Gastrocnemius medialis (tissue), 4 donors: Measurements from ENCODE around the gene TP53INP2. TPM values are rescaled to one million over a fixed set of nuclear protein-coding genes. Genes with fewer than 3 reads are reported as not detected.
A peak's percentile ranks its signal among the peaks of the same experiment; 100 is the strongest.
"Not testable (repeated sequence)": the region's sequence is repeated elsewhere in the genome, so short reads cannot be mapped to it uniquely, and the experiment has no call there.

Experiments used
- ATAC-seq, 2 donors: fragments of 150-250 bp; one replicate each; pipeline ENCODE4 v1.9.1; 2016
- DNase-seq, 2 donors: peaks; one replicate each; pipeline ENCODE4 v3.0.0-alpha.2; 2019
- H3K27ac ChIP-seq, 4 donors: fragments of 200-600 bp; sonication (generic); 1 replicate in 1 of 4; 2 replicates in 3 of 4; pipeline ENCODE4 v1.5.1; 2016 to 2018; ENCODE audit warnings: mild to moderate bottlenecking in 2 of 4, moderate library complexity in 1 of 4
- H3K27me3 ChIP-seq, 3 donors: fragments of 200-600 bp; sonication (generic) in 2 of 3; 1 replicate in 1 of 3; 2 replicates in 2 of 3; pipeline versions ENCODE4 v1.5.1 to v1.6.0; 2016 to 2019; ENCODE audit warnings: mild to moderate bottlenecking in 1 of 3, moderate library complexity in 1 of 3
- H3K36me3 ChIP-seq, 2 donors: fragments of 200-600 bp; sonication (generic) in 1 of 2; one replicate each; pipeline ENCODE4 v1.5.1; 2017 to 2018
- H3K4me1 ChIP-seq, 2 donors: fragments of 200-600 bp; sonication (generic) in 1 of 2; one replicate each; pipeline ENCODE4 v1.5.1; 2016 to 2017; ENCODE audit warnings: mild to moderate bottlenecking in 2 of 2
- H3K4me3 ChIP-seq, 4 donors: fragments of 200-600 bp; sonication (generic) in 3 of 4; 1 replicate in 1 of 4; 2 replicates in 3 of 4; pipeline ENCODE4 v1.5.1; 2016 to 2019; ENCODE audit warnings: mild to moderate bottlenecking in 2 of 4
- H3K9me3 ChIP-seq, 3 donors: fragments of 200-600 bp; sonication (generic) in 2 of 3; 1 replicate in 1 of 3; 2 replicates in 2 of 3; pipeline ENCODE4 v1.5.1; 2016 to 2019
- POLR2A ChIP-seq, 2 donors: fragments of 450-650 bp; IDR thresholded peaks; one replicate each; pipeline ENCODE4 v1.6.1; 2017; ENCODE audit warnings: antibody characterized with exemption in 2 of 2, mild to moderate bottlenecking in 2 of 2, moderate library complexity in 2 of 2
- in situ Hi-C, 4 donors: fragments of 200-750 bp; cut with MboI; loops; one replicate each; pipeline versions ENCODE4 v1.15.0 to v1.8.0; 2017; ENCODE audit warnings: low sequenced_read_pairs in 4 of 4
- intact Hi-C: fragments of 100-400 bp; cut with DNase I; formaldehyde crosslinking; loops from one replicate; pipeline ENCODE4 v1.15.1; 2023; ENCODE audit warnings: low total_unique reads
- total RNA-seq, 4 donors: library from RNA; depleted of rRNA; stranded (reverse); fragments of >200 nt; gene quantifications; one replicate each; pipeline versions ENCODE4 v1.1.0 to v1.2.3, GENCODE V29; 2016
- TF ChIP-seq, protein P1 (sequence below), 5 experiments: fragments of 450-650 bp in 3 of 5; fragments of 200-600 bp in 2 of 5; sonication (generic) in 2 of 5; IDR thresholded peaks in 4 of 5; conservative IDR thresholded peaks in 1 of 5; 1 replicate in 4 of 5; 2 replicates in 1 of 5; pipeline ENCODE4 v1.5.1; 2016 to 2019; ENCODE audit warnings: antibody characterized with exemption in 5 of 5, mild to moderate bottlenecking in 3 of 5, moderate library complexity in 3 of 5

Gene TP53INP2
- total RNA-seq, 4 donors from 2014 or later, result 2.9 to 26.7 (median 11.1) TPM

DNA sequence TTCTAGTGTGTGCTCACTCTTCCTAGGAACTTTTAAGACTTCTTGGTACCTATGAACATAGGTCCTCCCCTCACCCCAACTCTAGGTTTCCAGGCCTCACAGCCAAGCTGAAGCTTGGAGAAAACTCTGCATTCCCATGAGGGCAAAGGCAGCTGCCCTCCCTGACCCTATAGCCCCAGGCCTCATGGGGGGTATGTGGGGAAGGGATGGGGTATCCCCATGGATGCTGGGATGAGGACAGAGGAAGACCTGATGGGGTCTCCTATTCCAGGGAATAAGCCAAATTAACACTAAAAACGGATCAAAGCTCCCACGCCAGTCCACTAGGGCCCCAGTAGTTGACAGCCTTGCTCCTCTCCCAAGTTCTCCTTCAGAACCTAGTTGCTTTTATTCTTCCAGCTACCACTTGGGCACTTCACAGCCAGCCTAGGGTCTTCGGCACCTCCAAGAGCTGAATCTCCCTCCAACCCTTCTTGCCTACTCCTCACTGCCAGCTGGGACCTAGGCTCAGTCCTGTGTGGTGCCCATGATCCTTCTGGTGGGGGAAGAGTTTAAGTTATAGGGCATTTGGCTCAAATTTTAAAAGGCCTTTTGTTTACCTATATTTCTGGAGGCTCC, 7.8 kb downstream of the TP53INP2 start:
- peak overlapping the region in 2 of 4 donors; percentile 7 to 28 for H3K27ac ChIP-seq
- no peaks in the 10 kb centered on the region for H3K9me3 ChIP-seq
- no peak overlapping the region for H3K4me3 ChIP-seq
- intact Hi-C loops, result no loop called here
- in situ Hi-C loops, result loop anchor here in 1 of 4 donors (5.0 to 25.0 kb wide), 2 partner anchors 40 to 175 kb away; no protein-coding TSS in a partner anchor
- TF ChIP-seq POLR2A (IDR thresholded peaks at IDR 0.05), result no peak
- TF ChIP-seq, protein P1, sequence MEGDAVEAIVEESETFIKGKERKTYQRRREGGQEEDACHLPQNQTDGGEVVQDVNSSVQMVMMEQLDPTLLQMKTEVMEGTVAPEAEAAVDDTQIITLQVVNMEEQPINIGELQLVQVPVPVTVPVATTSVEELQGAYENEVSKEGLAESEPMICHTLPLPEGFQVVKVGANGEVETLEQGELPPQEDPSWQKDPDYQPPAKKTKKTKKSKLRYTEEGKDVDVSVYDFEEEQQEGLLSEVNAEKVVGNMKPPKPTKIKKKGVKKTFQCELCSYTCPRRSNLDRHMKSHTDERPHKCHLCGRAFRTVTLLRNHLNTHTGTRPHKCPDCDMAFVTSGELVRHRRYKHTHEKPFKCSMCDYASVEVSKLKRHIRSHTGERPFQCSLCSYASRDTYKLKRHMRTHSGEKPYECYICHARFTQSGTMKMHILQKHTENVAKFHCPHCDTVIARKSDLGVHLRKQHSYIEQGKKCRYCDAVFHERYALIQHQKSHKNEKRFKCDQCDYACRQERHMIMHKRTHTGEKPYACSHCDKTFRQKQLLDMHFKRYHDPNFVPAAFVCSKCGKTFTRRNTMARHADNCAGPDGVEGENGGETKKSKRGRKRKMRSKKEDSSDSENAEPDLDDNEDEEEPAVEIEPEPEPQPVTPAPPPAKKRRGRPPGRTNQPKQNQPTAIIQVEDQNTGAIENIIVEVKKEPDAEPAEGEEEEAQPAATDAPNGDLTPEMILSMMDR (IDR thresholded peaks at IDR 0.05 in 4 of 5, conservative IDR thresholded peaks at IDR 0.05 in 1 of 5), result no peak
- H3K4me1 ChIP-seq, result peaks cover 21 to 31% of the 10 kb centered on the region in 2 donors
- no peaks in the 10 kb centered on the region for H3K27me3 ChIP-seq
- peaks cover 0 to 20% of the 10 kb centered on the region in 2 donors for H3K36me3 ChIP-seq
- ATAC-seq (no peak), DNase-seq (no peak)

DNA sequence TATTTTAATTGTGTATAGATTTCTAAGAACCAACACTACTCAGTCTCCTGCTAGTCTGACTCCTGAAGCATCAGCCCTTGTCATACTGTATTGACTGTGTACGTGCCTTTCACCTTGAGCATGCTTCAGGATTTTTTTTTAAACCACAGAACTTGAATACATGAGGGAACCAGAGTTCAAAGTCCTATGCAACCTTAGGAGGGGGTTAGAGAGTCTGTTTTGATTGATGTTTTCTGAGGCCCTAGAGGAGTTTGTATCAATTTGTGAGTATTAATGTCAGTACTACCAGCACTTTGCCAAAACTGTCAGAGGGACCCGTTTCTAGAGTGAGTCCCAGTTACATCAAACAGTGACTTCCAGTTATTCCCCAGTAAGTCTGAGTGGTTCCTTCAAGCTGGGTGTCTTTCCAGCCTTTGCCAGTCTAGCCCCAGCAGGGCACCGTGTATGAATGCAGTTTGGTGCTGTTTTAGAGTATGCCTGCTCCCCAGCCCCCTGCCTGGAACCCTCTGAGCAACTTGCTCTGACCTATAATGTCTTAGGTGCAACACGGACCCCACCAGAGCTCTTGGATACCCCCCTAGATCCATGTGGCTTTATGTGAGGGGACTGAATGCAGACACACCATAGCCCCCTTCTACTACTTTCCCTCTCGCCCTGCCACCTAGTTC, 8.5 kb downstream of the TP53INP2 start:
- peaks cover 20 to 23% of the 10 kb centered on the region in 2 donors for H3K4me1 ChIP-seq
- H3K27me3 ChIP-seq, result no peaks in the 10 kb centered on the region
- TF ChIP-seq, protein P1 (IDR thresholded peaks at IDR 0.05 in 4 of 5, conservative IDR thresholded peaks at IDR 0.05 in 1 of 5), result no peak
- TF ChIP-seq POLR2A (IDR thresholded peaks at IDR 0.05), result no peak
- ATAC-seq (no peak), DNase-seq (no peak)
- in situ Hi-C loops (loop anchor here in 1 of 4 donors (5.0 to 25.0 kb wide), 2 partner anchors 40 to 175 kb away; no protein-coding TSS in a partner anchor), intact Hi-C loops (no loop called here)
- H3K27ac ChIP-seq, result peak overlapping the region in 3 of 4 donors; percentile 40 to 61 (median 60)
- no peak overlapping the region for H3K4me3 ChIP-seq
- H3K9me3 ChIP-seq, result no peaks in the 10 kb centered on the region
- peaks cover 0 to 20% of the 10 kb centered on the region in 2 donors for H3K36me3 ChIP-seq

DNA sequence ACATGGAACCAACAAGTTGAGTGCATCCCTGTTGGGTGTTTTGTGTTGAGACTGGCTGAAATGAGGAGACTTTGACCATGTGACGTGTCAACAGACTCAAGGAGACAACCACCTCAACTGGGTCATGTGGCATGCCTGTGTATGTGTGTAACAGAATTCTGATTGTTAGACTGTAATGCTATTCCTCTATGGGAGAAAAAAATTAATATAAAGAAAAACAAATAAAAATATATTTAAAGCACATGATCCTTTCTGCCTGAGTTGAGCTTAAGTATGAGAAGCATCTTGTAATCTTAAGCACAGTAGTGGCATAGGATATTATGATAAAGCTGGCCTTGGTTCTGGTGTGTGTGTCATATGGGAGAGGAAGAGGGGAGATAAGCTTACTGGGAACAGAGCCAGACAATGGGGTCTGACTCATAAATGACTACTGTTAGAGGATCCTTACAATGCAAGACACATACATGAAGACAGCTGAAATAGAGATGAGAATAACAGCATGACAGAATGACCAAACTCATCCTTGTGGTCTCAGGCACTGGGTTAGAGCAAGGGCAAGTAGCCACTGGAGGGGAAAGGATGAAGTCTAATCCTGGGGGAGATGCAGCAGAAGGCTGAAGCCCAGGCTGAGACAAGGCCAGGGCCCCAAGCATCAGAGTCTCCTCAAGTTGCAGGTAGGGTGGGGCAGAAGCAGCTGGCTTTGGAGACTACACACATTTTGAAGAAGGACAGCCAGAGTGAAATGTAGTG, 9.2 kb downstream of the TP53INP2 start:
- peaks cover 15 to 16% of the 10 kb centered on the region in 2 donors for H3K4me1 ChIP-seq
- peak overlapping the region in 3 of 4 donors; percentile 40 to 61 (median 60) for H3K27ac ChIP-seq
- H3K36me3 ChIP-seq, result peaks cover 0 to 20% of the 10 kb centered on the region in 2 donors
- H3K9me3 ChIP-seq, result no peaks in the 10 kb centered on the region
- H3K4me3 ChIP-seq, result no peak overlapping the region
- intact Hi-C loops (no loop called here), in situ Hi-C loops (loop anchor here in 1 of 4 donors (5.0 to 25.0 kb wide), 2 partner anchors 41 to 176 kb away; no protein-coding TSS in a partner anchor)
- DNase-seq (no peak), ATAC-seq (no peak)
- no peaks in the 10 kb centered on the region for H3K27me3 ChIP-seq
- TF ChIP-seq POLR2A (IDR thresholded peaks at IDR 0.05), result no peak
- TF ChIP-seq, protein P1 (IDR thresholded peaks at IDR 0.05 in 4 of 5, conservative IDR thresholded peaks at IDR 0.05 in 1 of 5), result no peak

DNA sequence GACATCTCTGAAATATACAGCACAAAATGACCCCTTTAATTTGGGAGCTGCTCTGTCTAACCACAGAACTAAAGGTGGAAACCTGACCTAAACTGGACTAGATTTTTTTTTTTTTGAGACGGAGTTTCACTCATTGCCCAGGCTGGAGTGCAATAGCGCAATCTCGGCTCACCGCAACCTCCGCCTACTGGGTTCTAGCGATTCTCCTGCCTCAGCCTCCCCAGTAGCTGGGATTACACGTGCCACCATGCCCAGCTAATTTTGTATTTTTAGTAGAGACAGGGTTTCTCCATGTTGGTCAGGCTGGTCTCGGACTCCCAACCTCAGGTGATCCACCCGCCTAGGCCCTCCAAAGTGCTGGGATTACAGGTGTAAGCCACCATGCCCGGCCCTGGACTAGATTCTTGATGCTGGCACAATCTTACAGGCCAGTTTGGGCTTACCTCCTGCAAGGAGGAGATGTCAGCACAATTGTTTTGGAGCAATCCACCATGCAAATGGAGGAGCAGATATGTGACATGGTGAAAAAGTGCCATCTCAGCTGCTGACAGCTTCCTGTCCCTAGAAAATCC, 9.9 kb downstream of the TP53INP2 start:
- H3K4me3 ChIP-seq, DNase-seq, ATAC-seq, H3K27me3 ChIP-seq, H3K9me3 ChIP-seq, intact Hi-C loops: not testable (repeated sequence)
- H3K4me1 ChIP-seq, result peaks cover 10 to 20% of the 10 kb centered on the region in 2 donors
- peaks cover 0 to 20% of the 10 kb centered on the region in 2 donors for H3K36me3 ChIP-seq
- H3K27ac ChIP-seq, result peak overlapping the region in 3 of 4 donors; percentile 40 to 61 (median 60)
- in situ Hi-C loops, result loop anchor here in 1 of 4 donors (5.0 to 25.0 kb wide), 2 partner anchors 42 to 177 kb away; no protein-coding TSS in a partner anchor
